ENCODE results near the gene DNAJC27. TPM values are rescaled to one million over a fixed set of nuclear protein-coding genes. Genes with fewer than 3 reads are reported as not detected.

Gene DNAJC27
- total and polyA plus RNA-seq, 2 of the 13 experiments (the other 11 are each of a cell fraction or from before 2014, with no cell fraction given) = 3.1 to 3.7 TPM

- TF ChIP-seq ZBTB43 (CRISPR knock-in tag; conservative IDR thresholded peaks at IDR 0.05) (peak; percentile 67), REPIN1 (CRISPR knock-in tag; IDR thresholded peaks at IDR 0.05; ENCODE audit: borderline replicate concordance, low read depth) (peak; percentile 62; the same call in 1 of the 2 replicates), SNAI1 (CRISPR knock-in tag; IDR thresholded peaks at IDR 0.05; ENCODE audit: borderline replicate concordance) (peak; percentile 71), ZNF18 (CRISPR knock-in tag; IDR thresholded peaks at IDR 0.05; ENCODE audit: insufficient replicate concordance) (no peak), NBN (conservative IDR thresholded peaks at IDR 0.05) (no peak), CSRNP1 (CRISPR knock-in tag; IDR thresholded peaks at IDR 0.05) (peak; percentile 78; the same call in 1 of the 2 replicates), TEF (CRISPR knock-in tag; IDR thresholded peaks at IDR 0.05) (peak; percentile 16; the same call in 1 of the 2 replicates), ZNF251 (CRISPR knock-in tag; IDR thresholded peaks at IDR 0.05) (no peak), GMEB1 (CRISPR knock-in tag; IDR thresholded peaks at IDR 0.05; ENCODE audit: borderline replicate concordance) (no peak; the same call in 1 of the 2 replicates), FOSL1 (CRISPR knock-in tag; IDR thresholded peaks at IDR 0.05; ENCODE audit: borderline replicate concordance) (0 out of 2 replicates have a peak, but pooled peaks have one; percentile 15), CREBL2 (CRISPR knock-in tag; IDR thresholded peaks at IDR 0.05; ENCODE audit: borderline replicate concordance) (peak; percentile 82; the same call in 1 of the 2 replicates), SALL1 (CRISPR knock-in tag; IDR thresholded peaks at IDR 0.05) (peak; percentile 73), IKZF1 (IDR thresholded peaks at IDR 0.05) (no peak), ZNF652 (CRISPR knock-in tag; IDR thresholded peaks at IDR 0.05; ENCODE audit: borderline replicate concordance, low read depth) (peak; percentile 46; the same call in 1 of the 2 replicates), FLYWCH1 (CRISPR knock-in tag; IDR thresholded peaks at IDR 0.05) (no peak), ZNF232 (CRISPR knock-in tag; IDR thresholded peaks at IDR 0.05; ENCODE audit: borderline replicate concordance) (peak; percentile 75; the same call in 1 of the 2 replicates), BCL6 (CRISPR knock-in tag; IDR thresholded peaks at IDR 0.05) (peak; percentile 57), POLR2AphosphoS5 (IDR thresholded peaks at IDR 0.05; ENCODE audit: low read depth, low read length) (peak; percentile 95), SNAPC5 (CRISPR knock-in tag; IDR thresholded peaks at IDR 0.05; ENCODE audit: borderline replicate concordance) (0 out of 2 replicates have a peak, but pooled peaks have one; percentile 95), ZNF12 (CRISPR knock-in tag; IDR thresholded peaks at IDR 0.05) (peak; percentile 56; the same call in 1 of the 2 replicates)
Observed at GRCh38 chr2:24971536-24972314, at the start of gene DNAJC27 (continued).
